ENCODE data around the gene YWHAG.

DNA sequence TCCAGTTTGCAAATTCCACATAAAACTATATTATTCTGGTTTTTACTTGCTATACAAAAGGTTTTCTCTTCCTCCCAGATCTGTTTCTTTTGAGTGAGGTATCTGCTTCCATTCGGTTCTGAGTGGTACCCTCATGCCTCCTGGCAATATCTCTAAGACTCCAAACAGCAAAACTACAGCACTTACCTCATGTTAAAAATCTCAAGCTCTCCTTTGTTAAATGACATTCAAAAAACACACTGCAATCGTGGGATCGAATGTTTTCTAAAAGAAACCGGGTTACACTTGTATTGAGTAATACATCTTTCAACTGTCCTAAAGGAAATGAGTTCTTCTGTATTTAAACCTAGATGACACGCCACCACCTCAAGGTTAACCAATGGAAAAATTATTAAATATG is 11.1 kb downstream of the YWHAG start:
- TF ChIP-seq, protein P1, sequence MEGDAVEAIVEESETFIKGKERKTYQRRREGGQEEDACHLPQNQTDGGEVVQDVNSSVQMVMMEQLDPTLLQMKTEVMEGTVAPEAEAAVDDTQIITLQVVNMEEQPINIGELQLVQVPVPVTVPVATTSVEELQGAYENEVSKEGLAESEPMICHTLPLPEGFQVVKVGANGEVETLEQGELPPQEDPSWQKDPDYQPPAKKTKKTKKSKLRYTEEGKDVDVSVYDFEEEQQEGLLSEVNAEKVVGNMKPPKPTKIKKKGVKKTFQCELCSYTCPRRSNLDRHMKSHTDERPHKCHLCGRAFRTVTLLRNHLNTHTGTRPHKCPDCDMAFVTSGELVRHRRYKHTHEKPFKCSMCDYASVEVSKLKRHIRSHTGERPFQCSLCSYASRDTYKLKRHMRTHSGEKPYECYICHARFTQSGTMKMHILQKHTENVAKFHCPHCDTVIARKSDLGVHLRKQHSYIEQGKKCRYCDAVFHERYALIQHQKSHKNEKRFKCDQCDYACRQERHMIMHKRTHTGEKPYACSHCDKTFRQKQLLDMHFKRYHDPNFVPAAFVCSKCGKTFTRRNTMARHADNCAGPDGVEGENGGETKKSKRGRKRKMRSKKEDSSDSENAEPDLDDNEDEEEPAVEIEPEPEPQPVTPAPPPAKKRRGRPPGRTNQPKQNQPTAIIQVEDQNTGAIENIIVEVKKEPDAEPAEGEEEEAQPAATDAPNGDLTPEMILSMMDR (IDR thresholded peaks at IDR 0.05) = no peak
- no peak for TF ChIP-seq POLR2A (IDR thresholded peaks at IDR 0.05)
